Upper lobe of left lung (tissue), 6 donors: Measurements from ENCODE around the gene ZNF783. TPM values are rescaled to one million over a fixed set of nuclear protein-coding genes. Genes with fewer than 3 reads are reported as not detected.

Source experiments
- ATAC-seq, 2 donors: fragments of 200-7000 bp; cut with Tn5 transposase; one replicate each; pipeline ENCODE4 v1.9.1; 2022; ENCODE audit warnings: mild to moderate bottlenecking in 2 of 2, moderate library complexity in 2 of 2; ENCODE audit not compliant: low FRiP score in 2 of 2
- DNase-seq, 2 donors: peaks; one replicate each; pipeline ENCODE4 v3.0.0-alpha.2; 2019 to 2020
- H3K27ac ChIP-seq, 4 donors: fragments of 200-600 bp; sonication (generic); one replicate each; pipeline ENCODE4 v1.5.1; 2016 to 2019
- H3K27me3 ChIP-seq, 4 donors: fragments of 200-600 bp; sonication (generic); one replicate each; pipeline ENCODE4 v1.5.1; 2017 to 2019
- H3K36me3 ChIP-seq, 4 donors: fragments of 200-600 bp; sonication (generic); one replicate each; pipeline ENCODE4 v1.5.1; 2016 to 2019
- H3K4me1 ChIP-seq, 4 donors: fragments of 200-600 bp; sonication (generic); one replicate each; pipeline ENCODE4 v1.5.1; 2018 to 2019
- H3K4me3 ChIP-seq, 4 donors: fragments of 200-600 bp; sonication (generic); one replicate each; pipeline ENCODE4 v1.5.1; 2017 to 2019; ENCODE audit warnings: mild to moderate bottlenecking in 2 of 4, moderate library complexity in 1 of 4
- H3K9me3 ChIP-seq, 4 donors: fragments of 200-600 bp; sonication (generic); one replicate each; pipeline ENCODE4 v1.5.1; 2018 to 2019
- CTCF ChIP-seq, 6 experiments: fragments of 450-650 bp in 4 of 6; fragments of 200-600 bp in 2 of 6; sonication (generic) in 2 of 6; IDR thresholded peaks; one replicate each; pipeline ENCODE4 v1.5.1; 2016 to 2019; ENCODE audit warnings: antibody characterized with exemption in 6 of 6
- EP300 ChIP-seq, 4 donors: sonication (generic); formaldehyde crosslinking; IDR thresholded peaks; one replicate each; pipeline ENCODE4 v1.5.1; 2017; ENCODE audit warnings: antibody characterized with exemption in 4 of 4, control low read depth in 2 of 4
- POLR2A ChIP-seq, 4 donors: fragments of 450-650 bp; IDR thresholded peaks; one replicate each; pipeline ENCODE4 v1.5.1; 2016 to 2017; ENCODE audit warnings: antibody characterized with exemption in 4 of 4, mild to moderate bottlenecking in 2 of 4
- POLR2AphosphoS5 ChIP-seq, 2 donors: sonication (generic); formaldehyde crosslinking; IDR thresholded peaks; one replicate each; pipeline ENCODE4 v1.5.1; 2017; ENCODE audit warnings: antibody characterized with exemption in 2 of 2
- WGBS, 2 donors: methylation state at CpG; one replicate each; pipeline ENCODE4 v1.1.5; 2017 to 2018; 5-methylcytosine and 5-hydroxymethylcytosine counted together
- total RNA-seq, 6 donors: library from RNA; depleted of rRNA in 4 of 6; stranded (reverse); fragments of >200 nt in 4 of 6; gene quantifications; one replicate each; pipeline versions ENCODE4 v1.1.0 to v1.2.1, GENCODE V29; 2016 to 2021
- donor health status: DM: no; HTN: no; CAD: no; lungs with moderate emphysema.
- donor health status: DM: no; HTN: yes; CAD: no; lungs with severe emphysema.

Gene ZNF783
- total RNA-seq, 6 donors from 2014 or later, result 12.6 to 46.1 (median 17.5) TPM

GRCh38 chr7:149310990-149311573 is 49.1 kb downstream of the ZNF783 start:
- H3K27ac ChIP-seq, result no peak overlapping the region
- TF ChIP-seq CTCF (IDR thresholded peaks at IDR 0.05) (no peak), POLR2A (IDR thresholded peaks at IDR 0.05) (no peak), POLR2AphosphoS5 (IDR thresholded peaks at IDR 0.05) (no peak), EP300 (IDR thresholded peaks at IDR 0.05) (no peak)
- DNase-seq (no peak), ATAC-seq (no peak)
- H3K4me1 ChIP-seq, result no peaks in the 10 kb centered on the region
- no peak overlapping the region for H3K4me3 ChIP-seq
- H3K36me3 ChIP-seq, result no peaks in the 10 kb centered on the region
- WGBS, 2 donors, result 81 to 91% methylated on average over 3 to 4 of the region's 4 CpGs
- H3K9me3 ChIP-seq, result no peaks in the 10 kb centered on the region
- H3K27me3 ChIP-seq, result no peaks in the 10 kb centered on the region

- TF ChIP-seq POLR2AphosphoS5 (IDR thresholded peaks at IDR 0.05), result no peak
- TF ChIP-seq CTCF (IDR thresholded peaks at IDR 0.05), result no peak
- no peak overlapping the region for H3K4me3 ChIP-seq
- 80 to 84% methylated on average over 2 of the region's 2 CpGs for WGBS, 2 donors
Observed at GRCh38 chr7:149313981-149314380, 52.0 kb downstream of the ZNF783 start.

GRCh38 chr7:149316606-149317005 is 54.6 kb downstream of the ZNF783 start:
- DNase-seq (no peak), ATAC-seq (no peak)
- H3K4me3 ChIP-seq, result no peak overlapping the region
- no peaks in the 10 kb centered on the region for H3K4me1 ChIP-seq
- no peaks in the 10 kb centered on the region for H3K27me3 ChIP-seq
- no peaks in the 10 kb centered on the region for H3K36me3 ChIP-seq
- H3K9me3 ChIP-seq, result no peaks in the 10 kb centered on the region
- no peak overlapping the region for H3K27ac ChIP-seq
- no peak for TF ChIP-seq POLR2A (IDR thresholded peaks at IDR 0.05)
- TF ChIP-seq EP300 (IDR thresholded peaks at IDR 0.05), result no peak
- no peak for TF ChIP-seq CTCF (IDR thresholded peaks at IDR 0.05)
- no peak for TF ChIP-seq POLR2AphosphoS5 (IDR thresholded peaks at IDR 0.05)

More at GRCh38 chr7:149313981-149314380, 52.0 kb downstream of the ZNF783 start:
- DNase-seq (no peak), ATAC-seq (no peak)
- Histone ChIP-seq H3K27me3 (no peaks in the 10 kb centered on the region), H3K9me3 (no peaks in the 10 kb centered on the region), H3K36me3 (no peaks in the 10 kb centered on the region), H3K4me1 (no peaks in the 10 kb centered on the region), H3K27ac (no peak overlapping the region)

GRCh38 chr7:149317496-149317895 is 55.5 kb downstream of the ZNF783 start:
- H3K4me3 ChIP-seq, result no peak overlapping the region
- H3K27ac ChIP-seq, result no peak overlapping the region
- no peaks in the 10 kb centered on the region for H3K36me3 ChIP-seq
- no peaks in the 10 kb centered on the region for H3K4me1 ChIP-seq
- ATAC-seq, result no peak
- no peaks in the 10 kb centered on the region for H3K9me3 ChIP-seq
- 87 to 93% methylated on average over 1 of the region's 1 CpG for WGBS, 2 donors
- no peak for DNase-seq
- no peak for TF ChIP-seq POLR2AphosphoS5 (IDR thresholded peaks at IDR 0.05)
- no peak for TF ChIP-seq EP300 (IDR thresholded peaks at IDR 0.05)
- no peak for TF ChIP-seq POLR2A (IDR thresholded peaks at IDR 0.05)
- TF ChIP-seq CTCF (IDR thresholded peaks at IDR 0.05), result no peak
- no peaks in the 10 kb centered on the region for H3K27me3 ChIP-seq

GRCh38 chr7:149317986-149318672 is 56.1 kb downstream of the ZNF783 start:
- no peak for DNase-seq

More at GRCh38 chr7:149317986-149318672, 56.1 kb downstream of the ZNF783 start:
- H3K9me3 ChIP-seq, result no peaks in the 10 kb centered on the region
- H3K4me3 ChIP-seq, result no peak overlapping the region
- H3K27me3 ChIP-seq, result no peaks in the 10 kb centered on the region
- H3K27ac ChIP-seq, result no peak overlapping the region
- WGBS, 2 donors, result 65 to 67% methylated on average over 9 of the region's 9 CpGs
- TF ChIP-seq POLR2A (IDR thresholded peaks at IDR 0.05) (no peak), CTCF (IDR thresholded peaks at IDR 0.05) (no peak), EP300 (IDR thresholded peaks at IDR 0.05) (no peak), POLR2AphosphoS5 (IDR thresholded peaks at IDR 0.05) (no peak)
- ATAC-seq, result no peak
- H3K36me3 ChIP-seq, result no peaks in the 10 kb centered on the region
- no peaks in the 10 kb centered on the region for H3K4me1 ChIP-seq
